Astrocyte (in vitro differentiated cells and primary cell): Measurements from ENCODE around the gene SUSD3. TPM values are rescaled to one million over a fixed set of nuclear protein-coding genes. Genes with fewer than 3 reads are reported as not detected.

Experiments used
- DNase-seq: peaks from one replicate; pipeline ENCODE4 v3.0.0-alpha.2; 2010; ENCODE audit warnings: low read depth
- FAIRE-seq: peaks from 2 replicates; lab custom pipeline; 2011; peaks lifted over from hg19 to GRCh38; lab: Jason Lieb, UNC
- H2AFZ ChIP-seq: 2 replicates; pipeline ENCODE4 v1.6.0; 2012; ENCODE audit warnings: low read depth, low read length, inconsistent platforms
- H3K27ac ChIP-seq: 2 replicates; pipeline ENCODE4 v1.5.1; 2011; ENCODE audit warnings: low read depth, low read length, inconsistent platforms
- H3K27me3 ChIP-seq: 2 replicates; pipeline ENCODE4 v1.6.0; 2011; ENCODE audit warnings: low read length, inconsistent platforms; ENCODE audit not compliant: insufficient read depth
- H3K36me3 ChIP-seq: 2 replicates; pipeline ENCODE4 v1.5.1; 2011; ENCODE audit warnings: low read length, inconsistent platforms; ENCODE audit not compliant: insufficient read depth
- H3K4me1 ChIP-seq: 2 replicates; pipeline ENCODE4 v1.5.1; 2011; ENCODE audit warnings: low read length, inconsistent platforms; ENCODE audit not compliant: insufficient read depth
- H3K4me2 ChIP-seq: 2 replicates; pipeline ENCODE4 v1.6.0; 2012; ENCODE audit warnings: low read length, inconsistent platforms
- H3K4me3 ChIP-seq: 2 replicates; pipeline ENCODE4 v1.5.1; 2011; ENCODE audit warnings: low read depth, mild to moderate bottlenecking, low read length, inconsistent platforms; ENCODE audit not compliant: insufficient read depth
- H3K79me2 ChIP-seq: 2 replicates; pipeline ENCODE4 v1.6.0; 2012; ENCODE audit warnings: mild to moderate bottlenecking, low read length, inconsistent platforms; ENCODE audit not compliant: insufficient read depth
- H3K9ac ChIP-seq: 2 replicates; pipeline ENCODE4 v1.6.0; 2012; ENCODE audit warnings: mild to moderate bottlenecking, low read length, inconsistent platforms
- H3K9me3 ChIP-seq: 2 replicates; pipeline ENCODE4 v1.5.1; 2012; ENCODE audit warnings: low read depth, mild to moderate bottlenecking, low read length, inconsistent platforms; ENCODE audit not compliant: insufficient read depth
- H4K20me1 ChIP-seq: 2 replicates; pipeline ENCODE4 v1.6.0; 2012; ENCODE audit warnings: low read length, inconsistent platforms; ENCODE audit not compliant: insufficient read depth
- H3K27ac Mint-ChIP-seq: one replicate; pipeline ENCODE4 v1.8.0; 2021; ENCODE audit warnings: mild to moderate bottlenecking, mixed read lengths; ENCODE audit not compliant: unreplicated experiment
- H3K27me3 Mint-ChIP-seq: one replicate; pipeline ENCODE4 v1.8.0; 2021; ENCODE audit warnings: low read depth, mixed read lengths; ENCODE audit not compliant: unreplicated experiment
- H3K36me3 Mint-ChIP-seq: one replicate; pipeline ENCODE4 v1.8.0; 2021; ENCODE audit warnings: low read depth, mixed read lengths; ENCODE audit not compliant: unreplicated experiment
- H3K4me1 Mint-ChIP-seq: one replicate; pipeline ENCODE4 v1.8.0; 2021; ENCODE audit warnings: low read depth, mixed read lengths; ENCODE audit not compliant: unreplicated experiment
- H3K4me3 Mint-ChIP-seq: one replicate; pipeline ENCODE4 v1.8.0; 2021; ENCODE audit warnings: mild to moderate bottlenecking, moderate library complexity, mixed read lengths; ENCODE audit not compliant: unreplicated experiment
- H3K9me3 Mint-ChIP-seq: one replicate; pipeline ENCODE4 v1.8.0; 2021; ENCODE audit warnings: mild to moderate bottlenecking, mixed read lengths; ENCODE audit not compliant: unreplicated experiment
- EZH2 ChIP-seq: IDR thresholded peaks from 2 replicates; pipeline ENCODE4 v1.6.1; 2012; ENCODE audit warnings: mild to moderate bottlenecking, low read length, inconsistent platforms; ENCODE audit not compliant: insufficient read depth
- total RNA-seq: library from RNA; stranded (reverse); gene quantifications from 2 replicates; pipeline ENCODE4 v1.2.1, GENCODE V29; 2021
- TF ChIP-seq, protein P1 (sequence below): IDR thresholded peaks from 2 replicates; pipeline ENCODE4 v1.5.1; 2011; ENCODE audit warnings: low read depth, mild to moderate bottlenecking, inconsistent platforms, low read length, moderate library complexity; ENCODE audit not compliant: insufficient read depth

The SUSD3 gene
- total RNA-seq, 1 donor from 2014 or later: not detected

DNA sequence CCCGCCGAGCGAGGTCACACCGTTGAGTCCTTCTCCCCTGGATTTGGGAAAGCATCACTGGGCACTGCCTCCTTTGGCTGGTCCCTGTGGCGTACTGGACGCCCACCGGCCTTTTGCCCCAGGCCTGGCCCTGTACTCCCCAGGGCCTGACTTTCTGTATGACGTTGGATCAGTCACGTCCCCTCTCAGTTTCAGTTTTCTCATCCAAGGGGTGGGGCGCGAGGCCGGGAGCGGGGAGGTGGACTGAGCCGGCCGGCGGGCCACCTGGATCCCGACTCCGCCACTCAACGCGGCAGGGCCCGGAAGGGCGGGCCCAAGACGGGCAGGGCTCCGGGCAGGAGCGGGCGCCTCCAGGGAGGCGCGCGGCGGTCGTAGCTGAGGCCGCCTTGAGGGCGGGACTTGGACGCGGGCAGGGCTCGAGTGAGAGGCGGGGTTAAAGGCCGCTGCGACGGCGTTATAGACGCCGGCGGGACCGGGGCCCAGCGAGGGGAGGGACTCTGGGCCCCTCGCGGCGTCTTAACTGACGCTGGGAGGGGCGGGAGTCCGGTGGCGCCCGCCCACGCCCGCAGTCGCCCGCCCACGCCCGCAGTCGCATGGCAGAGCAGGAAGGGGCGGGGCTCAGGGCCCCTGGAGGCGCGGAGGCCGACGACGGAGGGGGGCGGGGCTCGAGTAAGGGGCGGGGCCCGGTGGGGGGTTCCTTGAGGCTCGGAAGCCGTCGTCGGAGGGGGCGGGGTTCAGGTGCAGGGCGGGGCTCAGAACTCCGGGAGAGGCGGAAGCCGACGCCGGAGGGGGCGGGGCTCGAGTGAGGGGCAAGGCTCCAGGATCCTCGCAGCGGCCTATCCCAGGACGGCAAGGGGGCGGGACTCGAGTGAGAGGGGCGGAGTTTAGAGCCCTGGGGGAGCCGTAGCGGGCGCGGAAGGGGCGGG, 37.0 kb downstream of the SUSD3 start:
- H3K27me3 Mint-ChIP-seq: no peaks in the 10 kb centered on the region
- peak overlapping the region; percentile 45 for H3K4me3 ChIP-seq
- peaks cover 21% of the 10 kb centered on the region for H3K4me1 Mint-ChIP-seq
- peak overlapping the region; percentile 82 for H3K4me2 ChIP-seq
- peaks cover 35% of the 10 kb centered on the region for H4K20me1 ChIP-seq
- FAIRE-seq (no peak), DNase-seq (peak; percentile 88)
- H3K27ac Mint-ChIP-seq: peak overlapping the region; percentile 53
- peak overlapping the region; percentile 54 for H3K4me3 Mint-ChIP-seq
- H3K27ac ChIP-seq: peak overlapping the region; percentile 68
- H3K36me3 ChIP-seq: no peaks in the 10 kb centered on the region
- H3K36me3 Mint-ChIP-seq: peaks cover 5% of the 10 kb centered on the region
- peaks cover 6% of the 10 kb centered on the region for H3K9me3 ChIP-seq
- peaks cover 37% of the 10 kb centered on the region for H3K79me2 ChIP-seq
- H3K4me1 ChIP-seq: peaks cover 31% of the 10 kb centered on the region
- peak overlapping the region; percentile 74 for H2AFZ ChIP-seq
- no peaks in the 10 kb centered on the region for H3K27me3 ChIP-seq
- H3K9ac ChIP-seq: peak overlapping the region; percentile 75
- no peak for TF ChIP-seq EZH2
- TF ChIP-seq, protein P1, sequence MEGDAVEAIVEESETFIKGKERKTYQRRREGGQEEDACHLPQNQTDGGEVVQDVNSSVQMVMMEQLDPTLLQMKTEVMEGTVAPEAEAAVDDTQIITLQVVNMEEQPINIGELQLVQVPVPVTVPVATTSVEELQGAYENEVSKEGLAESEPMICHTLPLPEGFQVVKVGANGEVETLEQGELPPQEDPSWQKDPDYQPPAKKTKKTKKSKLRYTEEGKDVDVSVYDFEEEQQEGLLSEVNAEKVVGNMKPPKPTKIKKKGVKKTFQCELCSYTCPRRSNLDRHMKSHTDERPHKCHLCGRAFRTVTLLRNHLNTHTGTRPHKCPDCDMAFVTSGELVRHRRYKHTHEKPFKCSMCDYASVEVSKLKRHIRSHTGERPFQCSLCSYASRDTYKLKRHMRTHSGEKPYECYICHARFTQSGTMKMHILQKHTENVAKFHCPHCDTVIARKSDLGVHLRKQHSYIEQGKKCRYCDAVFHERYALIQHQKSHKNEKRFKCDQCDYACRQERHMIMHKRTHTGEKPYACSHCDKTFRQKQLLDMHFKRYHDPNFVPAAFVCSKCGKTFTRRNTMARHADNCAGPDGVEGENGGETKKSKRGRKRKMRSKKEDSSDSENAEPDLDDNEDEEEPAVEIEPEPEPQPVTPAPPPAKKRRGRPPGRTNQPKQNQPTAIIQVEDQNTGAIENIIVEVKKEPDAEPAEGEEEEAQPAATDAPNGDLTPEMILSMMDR: no peak
- H3K9me3 Mint-ChIP-seq: peaks cover 8% of the 10 kb centered on the region

DNA sequence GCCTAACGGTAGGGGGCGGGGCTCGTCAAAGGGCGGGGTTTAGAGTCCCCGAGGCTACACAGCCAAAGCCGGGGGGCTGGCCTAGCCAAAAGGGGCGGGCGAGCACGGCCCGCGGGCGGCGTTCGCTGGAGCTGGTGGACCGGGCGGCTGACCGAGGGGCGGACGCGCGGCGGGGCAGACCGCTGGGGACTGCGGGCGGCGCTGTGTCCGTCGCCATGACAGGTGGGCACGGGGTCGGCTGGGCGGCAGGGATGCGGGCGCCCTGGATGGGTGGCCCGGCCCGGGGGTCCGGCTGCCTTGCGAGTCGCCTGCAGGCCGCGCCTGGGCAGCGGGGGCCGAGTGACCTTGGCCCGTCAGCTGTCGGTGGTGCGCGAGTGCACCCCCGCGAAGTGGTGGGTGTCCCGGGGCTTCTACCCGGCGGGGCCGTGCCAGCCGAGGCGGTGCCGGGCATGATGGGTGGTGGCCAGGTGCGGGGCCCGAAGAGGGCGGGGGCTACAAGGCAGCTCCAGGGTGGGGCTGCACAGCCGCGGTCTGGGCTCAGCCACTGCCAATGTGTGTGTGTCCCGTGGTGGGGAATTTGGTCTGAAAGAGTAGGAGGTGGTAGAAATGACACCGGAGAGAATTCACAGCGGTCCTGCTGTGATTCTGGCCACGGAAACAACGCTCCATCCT, 37.8 kb downstream of the SUSD3 start, which contains the start of gene CARD19:
Gene CARD19, plus strand, starts transcription at position 87 of the 672 bp plus-strand sequence. Its CDS starts 129 bp downstream, at position 216.
- Histone ChIP-seq H2AFZ (peak within 1 kb of the TSS; percentile 74), H4K20me1 (peaks cover 39% of the 10 kb centered on the region), H3K27me3 (no peaks in the 10 kb centered on the region), H3K4me3 (peak within 1 kb of the TSS; percentile 83), H3K27ac (peak within 1 kb of the TSS; percentile 68), H3K9me3 (peaks cover 1% of the 10 kb centered on the region), H3K4me2 (peak within 1 kb of the TSS; percentile 96), H3K4me1 (peaks cover 31% of the 10 kb centered on the region), H3K79me2 (peaks cover 45% of the 10 kb centered on the region), H3K9ac (peak within 1 kb of the TSS; percentile 80), H3K36me3 (no peaks in the 10 kb centered on the region)
- no peaks in the 10 kb centered on the region for H3K27me3 Mint-ChIP-seq
- DNase-seq (peak; percentile 25), FAIRE-seq (no peak)
- H3K9me3 Mint-ChIP-seq: peaks cover 5% of the 10 kb centered on the region
- peaks cover 21% of the 10 kb centered on the region for H3K4me1 Mint-ChIP-seq
- peak within 1 kb of the TSS; percentile 88 for H3K4me3 Mint-ChIP-seq
- H3K36me3 Mint-ChIP-seq: peaks cover 1% of the 10 kb centered on the region
- peak within 1 kb of the TSS; percentile 53 for H3K27ac Mint-ChIP-seq
- TF ChIP-seq, protein P1: no peak
- TF ChIP-seq EZH2: no peak
